Stimulated activated CD4-positive, alpha-beta T cell treated with anti-CD3 and anti-CD28 coated beads, Interleukin-15, amount 100 ng/mL, for 48 hours (primary cell): ENCODE measurements around the gene CLTCL1.
"Not testable (repeated sequence)": the region's sequence is repeated elsewhere in the genome, so short reads cannot be mapped to it uniquely, and the experiment has no call there.

Experiments
- DNase-seq, 2 donors: peaks; one replicate each; pipeline ENCODE4 v3.0.0-alpha.2; 2020; ENCODE audit warnings: low read depth in 2 of 2

The CLTCL1 gene

GRCh38 chr22:19175602-19176174 lies 115.8 kb downstream of the CLTCL1 start:
- no peak for DNase-seq

GRCh38 chr22:19175026-19175601 lies 116.4 kb downstream of the CLTCL1 start:
- no peak for DNase-seq

GRCh38 chr22:19174106-19175025 lies 117.2 kb downstream of the CLTCL1 start:
- no peak for DNase-seq

DNA sequence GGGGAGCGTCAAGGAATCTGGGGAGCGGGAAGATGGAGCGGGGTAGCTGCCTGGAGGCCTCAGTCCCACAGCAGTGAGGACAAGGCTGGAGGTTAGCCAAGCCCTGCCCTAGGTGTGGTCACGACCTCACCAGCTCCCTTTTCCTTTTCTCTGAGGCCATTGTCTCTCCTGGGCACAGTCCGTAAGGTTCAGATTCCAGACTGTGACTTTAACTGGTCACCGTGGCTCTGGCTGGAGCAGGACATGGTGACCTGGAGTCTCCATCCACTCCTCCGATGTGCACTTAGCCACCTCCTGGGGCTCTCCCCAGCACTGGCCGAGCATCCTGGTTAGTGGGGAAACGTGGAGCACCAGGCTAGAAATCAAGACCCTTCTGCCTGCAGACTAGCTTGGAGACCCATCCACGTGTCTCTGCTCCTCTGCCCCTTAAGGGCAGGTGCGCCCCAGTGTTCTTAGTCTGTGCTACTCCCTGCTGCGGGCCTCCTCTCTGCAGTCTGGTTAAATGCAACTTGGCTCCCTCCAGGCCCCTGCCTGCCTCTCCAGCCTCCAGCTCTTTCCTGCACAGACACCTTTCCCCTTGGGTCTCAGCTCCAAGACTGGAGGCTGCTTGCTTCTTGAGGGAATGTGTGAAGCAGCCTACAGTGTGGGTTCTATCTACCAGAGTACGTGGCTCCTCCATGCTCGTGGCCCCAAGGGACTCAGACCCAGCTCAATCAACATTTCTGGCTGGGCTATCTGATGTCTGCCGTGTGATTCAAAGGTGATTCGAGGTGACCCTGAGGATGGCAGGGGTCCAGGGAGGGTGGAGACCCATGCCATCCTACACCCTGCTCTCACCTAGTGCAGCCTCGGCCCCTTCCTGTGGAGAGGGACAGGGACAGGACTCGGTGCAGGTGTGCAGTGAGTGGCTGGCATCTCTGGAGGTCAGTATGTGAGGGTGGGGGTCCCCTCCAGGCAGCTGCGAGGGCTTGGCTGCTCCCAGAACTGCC lies 118.2 kb downstream of the CLTCL1 start:
- DNase-seq, result no peak

DNA sequence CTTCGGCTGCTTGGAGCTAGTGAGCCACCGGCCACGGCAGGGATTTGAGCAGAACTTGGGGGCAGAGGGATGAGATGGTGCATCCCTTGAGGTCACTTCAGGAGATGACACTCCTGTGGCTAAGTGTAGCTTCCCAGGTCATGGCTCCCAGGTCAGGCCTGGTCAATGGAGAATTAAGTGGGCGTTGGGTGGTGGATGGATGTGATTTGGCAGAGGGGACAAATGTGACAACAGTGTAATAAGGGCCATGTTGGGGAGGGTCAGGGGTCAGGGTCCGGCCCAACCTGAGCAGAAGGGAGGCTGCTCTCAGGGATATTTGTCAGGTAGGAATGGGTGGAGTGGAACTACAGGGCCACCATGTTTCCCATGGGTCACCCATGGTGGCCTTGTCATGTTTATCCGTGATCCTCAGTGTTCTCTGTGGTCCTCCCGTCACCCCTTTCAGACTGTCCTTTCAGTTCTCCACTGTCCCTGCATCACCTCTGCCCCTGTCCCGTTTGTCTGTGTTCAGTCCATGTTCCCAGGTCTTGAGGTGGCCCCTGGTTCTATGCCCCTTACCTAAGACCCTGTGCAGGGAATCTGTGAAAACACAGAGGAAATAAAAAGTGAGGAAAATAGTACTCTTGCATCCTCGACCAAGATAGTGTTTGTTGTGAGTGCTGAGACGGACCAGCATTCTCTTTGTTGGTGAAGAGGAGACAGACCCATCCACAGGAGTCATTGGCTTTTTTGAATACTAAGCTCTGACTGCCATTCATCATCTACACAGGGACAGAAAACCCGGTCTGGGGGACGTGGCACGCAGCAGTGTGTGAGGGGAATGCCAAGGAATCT lies 119.1 kb downstream of the CLTCL1 start:
- DNase-seq, result no peak

GRCh38 chr22:19169947-19170318 lies 121.6 kb downstream of the CLTCL1 start:
- no peak for DNase-seq

GRCh38 chr22:19169002-19169946 lies 122.2 kb downstream of the CLTCL1 start:
- DNase-seq, result no peak

- DNase-seq, result no peak
These were observed 123.2 kb downstream of the CLTCL1 start for GRCh38 chr22:19168088-19168890.

DNA sequence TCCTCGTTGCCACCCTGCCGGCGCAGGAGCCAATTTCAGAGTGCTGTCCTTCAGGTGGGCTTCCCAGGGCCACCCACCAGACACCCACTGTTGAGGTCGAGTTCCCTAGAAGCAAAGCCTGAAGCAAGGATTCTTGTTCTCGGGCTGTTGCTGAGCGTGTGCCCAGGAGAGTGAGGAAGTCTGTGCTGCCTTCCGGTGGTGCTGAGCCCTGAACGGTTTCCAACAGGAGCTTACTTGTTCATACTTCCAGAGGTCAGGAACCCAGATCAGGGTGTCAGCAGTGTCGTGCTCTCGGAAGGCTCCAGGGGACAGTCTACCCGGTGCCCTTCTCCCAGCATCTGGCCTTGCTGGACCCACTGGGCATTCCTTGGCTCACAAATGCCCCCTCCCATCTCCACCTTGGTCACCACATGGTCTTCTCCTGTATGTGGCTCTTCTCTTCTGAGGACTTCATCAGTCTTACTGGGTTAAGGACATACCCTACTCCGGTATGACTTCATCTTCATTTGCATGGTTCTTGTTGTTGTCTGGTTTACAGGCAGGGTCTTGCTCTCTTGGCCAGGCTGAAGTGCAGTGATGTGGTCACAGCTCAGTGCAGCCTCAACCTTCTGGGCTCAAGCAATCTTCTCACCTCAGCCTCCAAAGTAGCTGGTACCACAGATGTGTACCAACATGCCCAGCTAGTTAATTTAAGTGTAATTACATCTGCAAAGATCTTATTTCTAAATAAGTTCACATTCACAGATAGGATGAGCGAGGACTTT lies 124.2 kb downstream of the CLTCL1 start:
- no peak for DNase-seq

DNA sequence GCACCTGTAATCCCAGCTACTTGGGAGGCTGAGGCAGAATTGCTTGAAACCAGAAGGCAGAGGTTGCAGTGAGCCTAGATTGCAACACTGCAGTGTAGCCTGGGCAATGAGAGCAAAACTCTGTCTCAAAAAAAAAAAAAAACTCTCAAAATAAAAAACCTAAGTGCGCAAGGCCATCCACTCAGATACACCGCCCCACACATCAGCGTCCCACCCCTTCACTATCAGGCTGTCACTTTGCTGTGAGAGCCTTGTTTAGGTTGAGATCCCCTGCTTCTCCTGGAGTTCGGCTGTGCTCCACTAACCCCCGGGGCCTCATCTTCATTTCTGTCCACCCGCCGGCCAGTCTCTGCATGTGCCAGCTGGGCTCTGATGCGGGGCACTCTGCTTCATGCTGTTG lies 125.1 kb downstream of the CLTCL1 start:
- no peak for DNase-seq

- no peak for DNase-seq
These were observed 127.1 kb downstream of the CLTCL1 start for GRCh38 chr22:19164425-19164824.

DNA sequence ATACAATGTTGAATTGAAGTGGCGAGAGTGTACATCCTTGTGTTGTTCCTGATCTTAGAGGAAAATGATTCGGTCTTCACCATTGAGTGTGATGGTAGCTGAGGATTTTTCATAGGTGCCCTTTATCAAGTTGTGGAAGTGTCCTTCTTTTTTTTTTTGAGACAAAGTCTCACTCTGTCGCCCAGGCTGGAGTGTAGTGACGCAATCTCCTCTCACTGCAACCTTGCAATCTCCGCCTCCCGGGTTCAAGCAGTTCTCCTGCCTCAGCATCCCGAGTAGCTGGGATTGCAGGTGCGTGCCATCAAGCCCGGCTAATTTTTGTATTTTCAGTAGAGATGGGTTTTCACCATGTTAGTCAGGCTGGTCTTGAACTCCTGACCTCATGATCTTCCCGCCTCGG lies 132.9 kb downstream of the CLTCL1 start:
- not testable (repeated sequence) for DNase-seq

- not testable (repeated sequence) for DNase-seq
These were observed 135.4 kb downstream of the CLTCL1 start for GRCh38 chr22:19156109-19156508.

GRCh38 chr22:19152942-19153883 lies 138.3 kb downstream of the CLTCL1 start:
- DNase-seq, result no peak

DNA sequence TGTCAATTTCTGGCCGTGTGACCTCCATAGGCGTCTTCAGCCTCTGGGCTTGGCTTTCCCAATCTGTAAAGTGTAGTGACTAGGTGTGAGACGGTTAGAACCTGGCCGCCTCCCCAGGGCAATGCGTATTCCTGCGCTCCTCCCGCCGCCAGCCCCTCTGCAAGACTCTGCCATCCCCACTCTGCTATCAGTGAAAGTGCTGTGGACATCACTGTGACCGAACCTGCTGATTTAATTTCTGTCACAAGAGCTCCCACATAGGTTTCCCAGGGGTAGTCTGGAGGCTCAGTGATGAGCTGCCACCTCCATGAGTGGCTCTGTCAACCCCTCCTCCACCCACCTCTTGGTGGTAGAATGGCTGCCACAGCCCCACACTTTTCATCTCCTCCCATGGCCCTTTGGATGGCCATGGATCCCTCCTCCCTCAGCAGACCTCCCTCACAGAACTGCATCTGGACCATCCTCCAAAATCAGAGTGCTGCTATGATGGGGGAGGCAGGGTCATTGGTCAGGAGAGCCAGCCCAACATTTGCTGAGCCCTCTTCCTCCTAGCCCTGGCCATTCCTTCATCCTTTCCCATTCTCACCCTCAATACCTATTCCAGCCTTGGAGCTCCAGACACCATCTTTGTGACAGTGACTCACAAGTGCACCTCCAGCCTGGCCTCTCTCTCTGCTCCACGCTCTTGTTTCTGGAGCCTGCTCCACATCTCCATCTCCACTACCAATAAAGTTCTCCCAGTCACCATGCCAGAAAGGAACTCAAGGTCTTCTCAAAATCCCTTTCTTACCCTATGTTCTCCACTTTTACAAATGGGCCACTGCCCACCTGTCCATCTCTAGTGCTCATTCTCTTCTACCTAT lies 140.0 kb downstream of the CLTCL1 start:
- DNase-seq, result no peak
